Uterus (tissue), 4 donors: Measurements from ENCODE around the gene CACNA2D1. TPM values are rescaled to one million over a fixed set of nuclear protein-coding genes. Genes with fewer than 3 reads are reported as not detected.

ENCODE experiments used
- DNase-seq, 2 donors: peaks; one replicate each; pipeline ENCODE4 v3.0.0-alpha.2; 2019 to 2020
- H3K27ac ChIP-seq, 2 donors: fragments of 200-600 bp; sonication (generic); 1 replicate in 1 of 2; 2 replicates in 1 of 2; pipeline ENCODE4 v1.5.1; 2016 to 2018
- H3K27me3 ChIP-seq, 2 donors: fragments of 200-600 bp; sonication (generic); one replicate each; pipeline ENCODE4 v1.5.1; 2018 to 2019; ENCODE audit warnings: control low read depth in 1 of 2
- H3K36me3 ChIP-seq, 2 donors: fragments of 200-600 bp; sonication (generic); one replicate each; pipeline ENCODE4 v1.5.1; 2019; ENCODE audit warnings: control low read depth in 1 of 2
- H3K4me1 ChIP-seq, 2 donors: fragments of 200-600 bp; sonication (generic); one replicate each; pipeline ENCODE4 v1.5.1; 2018 to 2019; ENCODE audit warnings: control low read depth in 1 of 2
- H3K4me3 ChIP-seq, 2 donors: fragments of 200-600 bp; sonication (generic); 1 replicate in 1 of 2; 2 replicates in 1 of 2; pipeline ENCODE4 v1.5.1; 2018 to 2019; ENCODE audit warnings: mild to moderate bottlenecking in 1 of 2
- H3K9me3 ChIP-seq, 2 donors: fragments of 200-600 bp; sonication (generic); one replicate each; pipeline ENCODE4 v1.5.1; 2019; ENCODE audit warnings: control low read depth in 1 of 2
- POLR2A ChIP-seq, 2 donors: fragments of 450-650 bp; IDR thresholded peaks; one replicate each; pipeline ENCODE4 v1.6.1; 2016; ENCODE audit warnings: antibody characterized with exemption in 2 of 2, mild to moderate bottlenecking in 1 of 2, moderate library complexity in 1 of 2
- intact Hi-C: fragments of 100-400 bp; cut with DNase I; formaldehyde crosslinking; loops from one replicate; pipeline ENCODE4 v1.15.1; 2023; ENCODE audit warnings: low total_unique reads
- total RNA-seq, 4 donors: library from RNA; depleted of rRNA in 3 of 4; stranded (reverse); fragments of >200 nt in 3 of 4; gene quantifications; one replicate each; pipeline versions ENCODE4 v1.1.0 to v1.2.4, GENCODE V29; 2014 to 2023
- TF ChIP-seq, protein P1 (sequence below), 4 experiments: fragments of 200-600 bp in 2 of 4; fragments of 450-650 bp in 2 of 4; sonication (generic) in 2 of 4; IDR thresholded peaks; one replicate each; pipeline ENCODE4 v1.5.1; 2016 to 2019; ENCODE audit warnings: antibody characterized with exemption in 4 of 4, mild to moderate bottlenecking in 2 of 4, moderate library complexity in 1 of 4
- donor health status: DM: yes; HTN: yes; CAD: no.

The CACNA2D1 gene
- total RNA-seq, 4 donors from 2014 or later: 30.1 to 54.1 (median 43.6) TPM

DNA sequence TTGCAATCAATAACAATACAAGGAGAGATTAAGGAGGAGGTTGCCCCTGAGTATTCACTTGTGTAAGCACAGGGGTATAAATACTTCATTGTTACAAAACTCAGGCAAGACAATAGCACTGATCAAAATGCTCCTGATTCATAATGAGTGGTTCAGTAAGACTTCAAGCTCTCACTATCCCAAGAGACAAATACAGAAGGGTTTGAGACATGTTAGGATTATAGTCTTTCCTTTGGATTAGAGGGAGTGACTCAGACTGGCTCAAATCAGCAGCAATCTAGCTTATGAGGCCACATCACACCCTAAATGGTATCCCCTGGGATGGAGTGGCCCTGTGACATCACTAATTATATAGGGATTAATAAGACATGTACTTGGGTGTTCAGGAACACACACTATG, 506.5 kb downstream of the CACNA2D1 start:
- Histone ChIP-seq H3K27me3 (no peaks in the 10 kb centered on the region), H3K4me3 (no peak overlapping the region), H3K9me3 (no peaks in the 10 kb centered on the region), H3K27ac (no peak overlapping the region), H3K4me1 (no peaks in the 10 kb centered on the region), H3K36me3 (no peaks in the 10 kb centered on the region)
- no peak for DNase-seq
- intact Hi-C loops: no loop called here
- TF ChIP-seq POLR2A (IDR thresholded peaks at IDR 0.05): no peak
- TF ChIP-seq, protein P1, sequence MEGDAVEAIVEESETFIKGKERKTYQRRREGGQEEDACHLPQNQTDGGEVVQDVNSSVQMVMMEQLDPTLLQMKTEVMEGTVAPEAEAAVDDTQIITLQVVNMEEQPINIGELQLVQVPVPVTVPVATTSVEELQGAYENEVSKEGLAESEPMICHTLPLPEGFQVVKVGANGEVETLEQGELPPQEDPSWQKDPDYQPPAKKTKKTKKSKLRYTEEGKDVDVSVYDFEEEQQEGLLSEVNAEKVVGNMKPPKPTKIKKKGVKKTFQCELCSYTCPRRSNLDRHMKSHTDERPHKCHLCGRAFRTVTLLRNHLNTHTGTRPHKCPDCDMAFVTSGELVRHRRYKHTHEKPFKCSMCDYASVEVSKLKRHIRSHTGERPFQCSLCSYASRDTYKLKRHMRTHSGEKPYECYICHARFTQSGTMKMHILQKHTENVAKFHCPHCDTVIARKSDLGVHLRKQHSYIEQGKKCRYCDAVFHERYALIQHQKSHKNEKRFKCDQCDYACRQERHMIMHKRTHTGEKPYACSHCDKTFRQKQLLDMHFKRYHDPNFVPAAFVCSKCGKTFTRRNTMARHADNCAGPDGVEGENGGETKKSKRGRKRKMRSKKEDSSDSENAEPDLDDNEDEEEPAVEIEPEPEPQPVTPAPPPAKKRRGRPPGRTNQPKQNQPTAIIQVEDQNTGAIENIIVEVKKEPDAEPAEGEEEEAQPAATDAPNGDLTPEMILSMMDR (IDR thresholded peaks at IDR 0.05): no peak

DNA sequence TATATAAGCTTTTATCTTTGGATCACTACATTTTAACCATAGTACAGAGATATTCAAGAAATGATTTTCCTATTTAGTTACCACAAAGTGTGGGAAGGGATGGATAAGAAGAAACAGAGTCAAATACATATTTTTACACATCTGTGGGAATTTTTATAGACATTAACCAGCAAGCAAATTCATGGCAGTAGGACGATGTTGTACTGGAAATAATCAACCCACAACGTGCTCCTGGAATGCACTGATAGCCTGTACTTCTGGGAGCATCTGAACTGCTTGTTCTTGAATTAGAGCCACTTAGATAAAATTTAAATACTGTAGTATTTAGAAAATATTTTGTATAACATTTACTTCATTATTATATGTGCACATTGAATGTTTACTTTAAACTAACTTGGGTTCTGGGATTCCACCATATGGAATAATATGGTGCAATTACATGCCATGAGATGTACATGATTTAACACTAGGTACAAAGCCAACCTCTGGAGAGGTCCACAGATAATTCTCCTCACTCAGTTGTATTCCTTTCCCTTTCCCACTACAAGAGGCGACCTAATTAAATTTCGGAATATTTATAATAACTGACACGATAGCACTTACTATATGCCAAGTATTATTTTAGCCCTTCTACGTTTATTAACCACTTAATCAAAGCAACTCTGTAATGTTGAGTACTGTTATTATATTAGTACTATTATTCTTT, 508.8 kb downstream of the CACNA2D1 start:
- no peaks in the 10 kb centered on the region for H3K36me3 ChIP-seq
- no peak for DNase-seq
- H3K27ac ChIP-seq: no peak overlapping the region
- no peak overlapping the region for H3K4me3 ChIP-seq
- intact Hi-C loops: no loop called here
- H3K27me3 ChIP-seq: no peaks in the 10 kb centered on the region
- H3K9me3 ChIP-seq: no peaks in the 10 kb centered on the region
- TF ChIP-seq, protein P1 (IDR thresholded peaks at IDR 0.05): no peak
- TF ChIP-seq POLR2A (IDR thresholded peaks at IDR 0.05): no peak
- no peaks in the 10 kb centered on the region for H3K4me1 ChIP-seq

DNA sequence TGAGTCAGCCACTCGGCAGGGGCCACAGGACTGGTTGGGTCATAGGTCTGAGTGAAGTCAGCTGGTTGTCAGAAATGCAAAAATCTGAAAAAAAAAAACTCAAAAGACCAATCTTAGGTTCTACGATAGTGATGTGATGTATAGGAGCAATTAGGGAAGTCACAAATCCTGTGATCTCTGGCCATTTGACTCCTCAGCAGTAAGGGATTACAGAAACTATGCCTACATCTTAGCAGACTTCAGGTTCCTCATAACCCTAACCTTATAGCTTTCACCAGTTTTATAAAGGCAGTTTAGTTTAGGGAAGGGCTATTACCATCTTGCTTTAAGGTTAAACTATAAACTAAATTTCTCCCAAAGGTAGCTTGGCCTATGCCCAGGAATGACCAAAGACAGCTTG, 510.6 kb downstream of the CACNA2D1 start:
- Histone ChIP-seq H3K36me3 (no peaks in the 10 kb centered on the region), H3K27me3 (no peaks in the 10 kb centered on the region), H3K9me3 (no peaks in the 10 kb centered on the region), H3K4me3 (no peak overlapping the region), H3K4me1 (no peaks in the 10 kb centered on the region), H3K27ac (no peak overlapping the region)
- TF ChIP-seq POLR2A (IDR thresholded peaks at IDR 0.05): no peak
- TF ChIP-seq, protein P1 (IDR thresholded peaks at IDR 0.05): no peak
- DNase-seq: no peak
- intact Hi-C loops: no loop called here

DNA sequence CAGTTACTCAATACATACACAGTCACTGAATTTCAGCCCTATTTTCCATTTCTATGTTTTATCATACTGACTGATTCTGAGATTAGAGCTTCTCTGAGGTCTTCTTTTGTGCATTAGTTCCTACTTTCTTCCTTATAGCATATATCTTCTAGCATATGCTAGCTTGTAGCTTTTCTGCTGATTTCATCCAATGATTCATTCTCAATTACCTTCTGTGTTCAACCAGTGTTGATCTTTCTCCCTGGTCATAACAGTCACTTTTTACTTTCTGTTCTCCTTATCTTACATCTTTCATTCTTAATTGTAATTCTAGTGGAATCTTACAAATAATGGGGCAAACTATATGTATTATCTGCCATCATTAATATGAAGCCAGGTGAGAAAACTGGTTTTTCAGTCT, 514.2 kb downstream of the CACNA2D1 start:
- TF ChIP-seq, protein P1 (IDR thresholded peaks at IDR 0.05): no peak
- TF ChIP-seq POLR2A (IDR thresholded peaks at IDR 0.05): no peak
- intact Hi-C loops: no loop called here
- no peak for DNase-seq
- Histone ChIP-seq H3K9me3 (no peaks in the 10 kb centered on the region), H3K4me1 (no peaks in the 10 kb centered on the region), H3K27ac (no peak overlapping the region), H3K27me3 (no peaks in the 10 kb centered on the region), H3K4me3 (no peak overlapping the region), H3K36me3 (no peaks in the 10 kb centered on the region)

DNA sequence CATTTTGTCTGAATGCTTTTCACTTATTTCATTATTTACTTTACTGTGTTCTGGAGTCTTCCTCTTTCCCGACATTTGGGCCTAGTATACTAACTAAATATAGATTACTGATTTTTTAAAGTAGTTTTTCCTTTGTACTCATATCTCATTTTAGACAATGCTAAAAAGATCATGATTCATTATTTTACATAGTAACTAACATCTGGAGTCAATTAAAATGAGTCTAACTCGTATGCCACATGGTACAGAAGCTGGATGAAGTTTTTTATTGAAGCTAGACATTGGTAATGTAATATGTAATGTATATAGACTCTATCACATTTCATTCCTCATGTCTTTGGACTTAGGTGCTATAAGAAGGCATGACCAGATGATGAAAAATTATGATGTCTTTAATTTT, 517.4 kb downstream of the CACNA2D1 start:
- Histone ChIP-seq H3K9me3 (no peaks in the 10 kb centered on the region), H3K4me1 (no peaks in the 10 kb centered on the region), H3K27me3 (no peaks in the 10 kb centered on the region), H3K4me3 (no peak overlapping the region), H3K36me3 (no peaks in the 10 kb centered on the region), H3K27ac (no peak overlapping the region)
- intact Hi-C loops: no loop called here
- TF ChIP-seq, protein P1 (IDR thresholded peaks at IDR 0.05): no peak
- no peak for TF ChIP-seq POLR2A (IDR thresholded peaks at IDR 0.05)
- DNase-seq: no peak
